CD14-positive monocyte (primary cell): ENCODE data around the gene NCKAP1. TPM values are rescaled to one million over a fixed set of nuclear protein-coding genes. Genes with fewer than 3 reads are reported as not detected.
A peak's percentile ranks its signal among the peaks of the same experiment; 100 is the strongest.

Experiments
- DNase-seq, 3 donors: peaks; one replicate each; pipeline ENCODE4 v3.0.0-alpha.2; 2011 to 2022
- H2AFZ ChIP-seq: 2 replicates; pipeline ENCODE4 v1.6.0; 2012; ENCODE audit warnings: mild to moderate bottlenecking, low read depth, low read length, inconsistent platforms; ENCODE audit not compliant: insufficient read depth, poor library complexity, severe bottlenecking
- H3K27ac ChIP-seq, 2 donors: 1 replicate in 1 of 2; 2 replicates in 1 of 2; pipeline ENCODE4 v1.5.1; 2012 to 2013; ENCODE audit warnings: low read length in 2 of 2, control low read depth in 1 of 2, inconsistent platforms in 1 of 2, low read depth in 1 of 2, mild to moderate bottlenecking in 1 of 2
- H3K27me3 ChIP-seq, 2 donors: one replicate each; pipeline versions ENCODE4 v1.6.0 to v1.6.1; 2011 to 2013; ENCODE audit warnings: low read length in 2 of 2; ENCODE audit not compliant: control insufficient read depth in 2 of 2, insufficient read depth in 2 of 2
- H3K36me3 ChIP-seq, 2 donors: replicated peaks in 1 of 2; 1 replicate in 1 of 2; 2 replicates in 1 of 2; pipeline versions ENCODE4 v1.5.1 to v1.6.1; 2012 to 2013; ENCODE audit warnings: low read length in 2 of 2, control low read depth in 1 of 2, inconsistent platforms in 1 of 2, mild to moderate bottlenecking in 1 of 2; ENCODE audit not compliant: insufficient read depth in 2 of 2, control insufficient read depth in 1 of 2
- H3K4me1 ChIP-seq, 2 donors: 1 replicate in 1 of 2; 2 replicates in 1 of 2; pipeline versions ENCODE4 v1.5.1 to v1.6.1; 2012 to 2013; ENCODE audit warnings: low read length in 2 of 2, control low read depth in 1 of 2, inconsistent platforms in 1 of 2, mild to moderate bottlenecking in 1 of 2, moderate library complexity in 1 of 2; ENCODE audit not compliant: insufficient read depth in 2 of 2, control insufficient read depth in 1 of 2
- H3K4me2 ChIP-seq: replicated peaks from 2 replicates; pipeline ENCODE3; 2012; ENCODE audit warnings: low read length, moderate library complexity, mild to moderate bottlenecking; ENCODE audit not compliant: poor library complexity, severe bottlenecking; ENCODE audit errors: extremely low read depth
- H3K4me3 ChIP-seq, 3 experiments: fragments of 200-600 bp in 1 of 3; sonication (generic) in 1 of 3; replicated peaks in 1 of 3; 1 replicate in 2 of 3; 2 replicates in 1 of 3; pipeline ENCODE4 v1.5.1; 2011 to 2013; ENCODE audit warnings: low read length in 3 of 3, mild to moderate bottlenecking in 3 of 3, control low read depth in 2 of 3, low read depth in 2 of 3, inconsistent platforms in 1 of 3, moderate library complexity in 1 of 3
- H3K79me2 ChIP-seq: 2 replicates; pipeline ENCODE4 v1.6.0; 2012; ENCODE audit warnings: mild to moderate bottlenecking, control low read depth, inconsistent platforms, low read length, moderate library complexity; ENCODE audit not compliant: insufficient read depth
- H3K9ac ChIP-seq: 2 replicates; pipeline ENCODE4 v1.6.0; 2017; ENCODE audit warnings: low read length, mild to moderate bottlenecking; ENCODE audit not compliant: insufficient read depth, poor library complexity, severe bottlenecking
- H3K9me3 ChIP-seq, 2 donors: replicated peaks in 1 of 2; 1 replicate in 1 of 2; 2 replicates in 1 of 2; pipeline versions ENCODE4 v1.5.1 to v1.6.1; 2012 to 2013; ENCODE audit warnings: low read length in 2 of 2, control low read depth in 1 of 2; ENCODE audit not compliant: control insufficient read depth in 1 of 2, insufficient read depth in 1 of 2
- H4K20me1 ChIP-seq: 2 replicates; pipeline ENCODE4 v1.6.0; 2012; ENCODE audit warnings: mild to moderate bottlenecking, low read length, control low read depth, moderate library complexity; ENCODE audit not compliant: insufficient read depth
- H3K27ac Mint-ChIP-seq, 7 donors: one replicate each; pipeline ENCODE4 v1.8.0; 2020; ENCODE audit warnings: mild to moderate bottlenecking in 7 of 7, mixed read lengths in 7 of 7, moderate library complexity in 6 of 7, inconsistent platforms in 2 of 7
- H3K27me3 Mint-ChIP-seq, 3 donors: one replicate each; pipeline ENCODE4 v1.8.0; 2021 to 2022; ENCODE audit warnings: low read depth in 3 of 3, mild to moderate bottlenecking in 3 of 3, mixed read lengths in 3 of 3, moderate library complexity in 3 of 3, inconsistent platforms in 1 of 3
- H3K36me3 Mint-ChIP-seq, 2 donors: one replicate each; pipeline ENCODE4 v1.8.0; 2020; ENCODE audit warnings: mixed read lengths in 2 of 2, inconsistent platforms in 1 of 2, mild to moderate bottlenecking in 1 of 2
- H3K4me1 Mint-ChIP-seq: one replicate; pipeline ENCODE4 v1.8.0; 2020; ENCODE audit warnings: mild to moderate bottlenecking, mixed read lengths
- H3K4me3 Mint-ChIP-seq, 2 donors: one replicate each; pipeline ENCODE4 v1.8.0; 2020; ENCODE audit warnings: mild to moderate bottlenecking in 2 of 2, mixed read lengths in 2 of 2, moderate library complexity in 1 of 2
- H3K9me3 Mint-ChIP-seq, 7 donors: one replicate each; pipeline ENCODE4 v1.8.0; 2020 to 2022; ENCODE audit warnings: mixed read lengths in 7 of 7, mild to moderate bottlenecking in 6 of 7, moderate library complexity in 6 of 7, inconsistent platforms in 2 of 7
- CTCF ChIP-seq: fragments of 200-600 bp; IDR thresholded peaks from one replicate; pipeline ENCODE4 v1.8.0; 2022; ENCODE audit warnings: antibody characterized with exemption, mild to moderate bottlenecking
- WGBS: methylation state at CpG from one replicate; pipeline ENCODE4 v1.1.5; 2013; ENCODE audit warnings: missing lambda C conversion rate; ENCODE audit not compliant: insufficient coverage; 5-methylcytosine and 5-hydroxymethylcytosine counted together
- intact Hi-C, 2 donors: fragments of 100-400 bp; cut with micrococcal nuclease; formaldehyde crosslinking; loops; one replicate each; pipeline versions ENCODE4 v1.15.0 to v1.15.1; 2023
- polyA plus RNA-seq, 3 donors: library from polyadenylated mRNA; depleted of rRNA in 1 of 3; unstranded in 2 of 3; stranded (reverse) in 1 of 3; fragments of 300-500 nt in 2 of 3; fragments of >200 nt in 1 of 3; fragmentation: Illumina TruSeq in 2 of 3; gene quantifications; 1 replicate in 2 of 3; 2 replicates in 1 of 3; pipeline ENCODE4 v1.2.3, GENCODE V29; 2012 to 2021

NCKAP1 gene
- polyA plus RNA-seq, 3 donors, result 0.01 TPM; not detected in 2

DNA sequence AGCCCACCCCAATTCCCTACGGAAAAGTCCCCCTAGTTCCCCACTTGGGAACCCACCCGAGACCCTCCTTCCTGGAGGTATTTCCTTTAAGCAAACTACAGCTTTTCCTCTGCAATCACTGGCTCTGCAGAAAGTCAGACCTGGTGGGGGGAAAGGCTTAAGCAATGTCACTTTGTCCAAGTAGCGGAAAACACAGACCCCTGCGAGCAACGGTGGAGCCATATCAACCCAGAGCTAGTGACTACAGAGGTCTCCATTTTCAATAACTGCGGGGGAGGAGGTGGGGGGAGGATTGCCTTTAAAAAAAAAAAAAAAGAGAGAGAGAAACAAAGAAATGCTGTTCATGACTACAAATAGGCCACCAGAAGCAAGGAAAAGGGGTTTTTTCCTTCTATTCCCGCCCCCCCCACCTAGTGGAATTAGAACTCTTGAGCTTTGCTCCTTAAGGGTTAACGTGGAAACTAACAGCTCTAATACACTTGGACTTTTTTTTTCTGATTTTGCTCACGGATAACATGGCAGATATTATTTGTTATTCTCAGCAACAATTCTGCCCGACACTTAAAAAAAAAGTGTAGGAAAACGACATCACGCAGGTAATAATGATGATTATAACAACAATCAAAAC lies 170.7 kb downstream of the NCKAP1 start:
- WGBS, result 70% methylated on average over 2 of the region's 12 CpGs
- no peak overlapping the region for H3K9ac ChIP-seq
- intact Hi-C loops, result no loop called here
- DNase-seq, result no peak
- H3K4me2 ChIP-seq, result no peak overlapping the region
- no peaks in the 10 kb centered on the region for H4K20me1 ChIP-seq
- H3K4me1 ChIP-seq, result no peaks in the 10 kb centered on the region
- H3K9me3 ChIP-seq, result peaks cover 0 to 17% of the 10 kb centered on the region in 2 donors
- no peak overlapping the region for H3K27ac Mint-ChIP-seq
- no peaks in the 10 kb centered on the region for H3K36me3 ChIP-seq
- peaks cover 49 to 56% (median 50%) of the 10 kb centered on the region in 3 donors for H3K27me3 Mint-ChIP-seq
- no peak for TF ChIP-seq CTCF
- H3K36me3 Mint-ChIP-seq, result peaks cover 0 to 2% of the 10 kb centered on the region in 2 donors
- no peak overlapping the region for H3K4me3 ChIP-seq
- no peak overlapping the region for H3K27ac ChIP-seq
- peak overlapping the region in 1 of 2 donors; percentile 56 for H3K4me3 Mint-ChIP-seq
- H3K79me2 ChIP-seq, result no peaks in the 10 kb centered on the region
- no peak overlapping the region for H2AFZ ChIP-seq
- peaks cover 0 to 14% (median 5%) of the 10 kb centered on the region in 7 donors for H3K9me3 Mint-ChIP-seq
- peaks cover 42 to 52% of the 10 kb centered on the region in 2 donors for H3K27me3 ChIP-seq
- H3K4me1 Mint-ChIP-seq, result peaks cover 6% of the 10 kb centered on the region

- Mint-ChIP-seq H3K36me3 (peaks cover 0 to 2% of the 10 kb centered on the region in 2 donors), H3K4me1 (peaks cover 6% of the 10 kb centered on the region), H3K9me3 (peaks cover 0 to 14% (median 3%) of the 10 kb centered on the region in 7 donors), H3K27me3 (peaks cover 48 to 56% (median 50%) of the 10 kb centered on the region in 3 donors), H3K4me3 (peak within 1 kb of the TSS in 1 of 2 donors; percentile 79), H3K27ac (peak within 1 kb of the TSS in 1 of 7 donors; percentile 34)
- Histone ChIP-seq H3K27me3 (peaks cover 42 to 52% of the 10 kb centered on the region in 2 donors), H3K79me2 (no peaks in the 10 kb centered on the region), H3K9ac (no peak within 1 kb of the TSS), H2AFZ (no peak within 1 kb of the TSS), H3K4me2 (no peak within 1 kb of the TSS), H3K4me1 (no peaks in the 10 kb centered on the region), H3K27ac (no peak within 1 kb of the TSS), H4K20me1 (no peaks in the 10 kb centered on the region), H3K9me3 (peaks cover 0 to 17% of the 10 kb centered on the region in 2 donors), H3K4me3 (no peak within 1 kb of the TSS), H3K36me3 (no peaks in the 10 kb centered on the region)
- intact Hi-C loops, result no loop called here
- WGBS, result 3% methylated on average over 52 of the region's 57 CpGs
- no peak for TF ChIP-seq CTCF
- DNase-seq, result no peak
Measured at GRCh38 chr2:182866461-182867406, 171.5 kb downstream of the NCKAP1 start, which contains the start of gene FRZB. FRZB (minus strand) TSS chr2:182866637; CDS start chr2:182866552, 85 bp downstream.
